GM12878 (cell line): ENCODE data around the gene RYK. TPM values are rescaled to one million over a fixed set of nuclear protein-coding genes. Genes with fewer than 3 reads are reported as not detected.

Experiments
- ATAC-seq: fragments of 200-7000 bp; cut with Tn5 transposase; 3 replicates; pipeline ENCODE4 v1.9.1; 2020; ENCODE audit warnings: mild to moderate bottlenecking, moderate library complexity
- BruUV-seq: library from RNA; stranded (reverse); fragments of 400-500 nt; replicated peaks from 2 replicates; lab custom pipeline; 2021; lab: Mats Ljungman, UMichigan
- CTCF ChIA-PET: fragments of 300-600 bp; sonication (Branson Sonifier 250); formaldehyde crosslinking; extraction: SDS; loops from one replicate; lab custom pipeline; 2021; ENCODE audit warnings: inconsistent platforms; lab: Yijun Ruan, JAX
- POLR2A ChIA-PET: fragments of 350-600 bp; formaldehyde crosslinking; extraction: SDS; loops from one replicate; lab custom pipeline; 2021; ENCODE audit warnings: inconsistent platforms; lab: Charles Lee
- RAD21 ChIA-PET: fragments of 300-600 bp; sonication (Branson Sonifier 250); formaldehyde crosslinking; loops from one replicate; lab custom pipeline; 2023; ENCODE audit warnings: antibody characterized with exemption; ENCODE audit not compliant: unreplicated experiment; lab: Charles Lee
- SMC1A ChIA-PET: fragments of 300-600 bp; sonication (Branson Sonifier 250); formaldehyde crosslinking; loops from one replicate; lab custom pipeline; 2023; ENCODE audit not compliant: unreplicated experiment, uncharacterized antibody; lab: Charles Lee
- DNase-seq: peaks from one replicate; pipeline ENCODE4 v3.0.0-alpha.2; 2011; ENCODE audit warnings: low read depth, low spot score
- FAIRE-seq: peaks from 3 replicates; lab custom pipeline; 2011; peaks lifted over from hg19 to GRCh38; lab: Jason Lieb, UNC
- H2AFZ ChIP-seq: 2 replicates; pipeline ENCODE4 v1.6.0; 2011; ENCODE audit warnings: low read depth, low read length, control low read depth; ENCODE audit not compliant: control insufficient read depth
- H3K27ac ChIP-seq: 2 replicates; pipeline ENCODE4 v1.5.1; 2011; ENCODE audit warnings: control low read depth; ENCODE audit not compliant: control insufficient read depth, insufficient read depth
- H3K27me3 ChIP-seq, 2 experiments: replicated peaks in 1 of 2; 2 replicates each; pipeline versions ENCODE4 v1.6.0 to v1.6.1; 2011; ENCODE audit warnings: low read length in 1 of 2; ENCODE audit not compliant: control insufficient read depth in 2 of 2, insufficient read depth in 2 of 2
- H3K36me3 ChIP-seq, 2 experiments: 2 replicates each; pipeline ENCODE4 v1.5.1; 2011; ENCODE audit warnings: low read length in 1 of 2; ENCODE audit not compliant: control insufficient read depth in 2 of 2, insufficient read depth in 2 of 2
- H3K4me1 ChIP-seq: 2 replicates; pipeline ENCODE4 v1.6.1; 2011; ENCODE audit warnings: mild to moderate bottlenecking, low read length, moderate library complexity, mixed read lengths; ENCODE audit not compliant: control insufficient read depth, insufficient read depth
- H3K4me2 ChIP-seq: 2 replicates; pipeline ENCODE4 v1.6.0; 2011; ENCODE audit warnings: control low read depth; ENCODE audit not compliant: control insufficient read depth, insufficient read depth
- H3K4me3 ChIP-seq: fragments of 200-600 bp; sonication (generic); 2 replicates; pipeline ENCODE4 v1.5.1; 2016
- H3K79me2 ChIP-seq: 2 replicates; pipeline ENCODE4 v1.6.0; 2011; ENCODE audit warnings: low read length; ENCODE audit not compliant: control insufficient read depth, insufficient read depth
- H3K9ac ChIP-seq: 2 replicates; pipeline ENCODE4 v1.8.0; 2011; ENCODE audit warnings: low read length, control low read depth, mixed read lengths; ENCODE audit not compliant: control insufficient read depth, insufficient read depth
- H3K9me3 ChIP-seq: replicated peaks from 3 replicates; pipeline ENCODE4 v1.5.1; 2011; ENCODE audit warnings: mild to moderate bottlenecking, low read length; ENCODE audit not compliant: control insufficient read depth, insufficient read depth
- H4K20me1 ChIP-seq: 2 replicates; pipeline ENCODE4 v1.6.0; 2011; ENCODE audit not compliant: control insufficient read depth, insufficient read depth
- IKZF2 ChIP-seq, 2 experiments: fragments of 450-650 bp; IDR thresholded peaks; 2 replicates each; pipeline ENCODE4 v1.6.1; 2017; ENCODE audit warnings: mild to moderate bottlenecking in 2 of 2, moderate library complexity in 2 of 2
- NBN ChIP-seq: fragments of 450-650 bp; IDR thresholded peaks from 2 replicates; pipeline ENCODE4 v1.6.1; 2016
- POU2F2 ChIP-seq: IDR thresholded peaks from 3 replicates; pipeline ENCODE4 v1.6.1; 2011; ENCODE audit warnings: low read depth, mild to moderate bottlenecking, low read length, borderline replicate concordance
- TCF7 ChIP-seq: IDR thresholded peaks from 2 replicates; pipeline ENCODE4 v1.6.1; 2014; ENCODE audit warnings: antibody characterized with exemption, borderline replicate concordance
- WGBS: methylation state at CpG from one replicate; pipeline ENCODE4 v1.1.6; 2016; ENCODE audit warnings: low lambda C conversion rate; ENCODE audit not compliant: insufficient replicate concordance, insufficient coverage; ENCODE audit errors: missing lambda C conversion rate; 5-methylcytosine and 5-hydroxymethylcytosine counted together
- in situ Hi-C: fragments of 300-500 bp; cut with MboI; formaldehyde crosslinking; loops from 9 replicates; pipeline ENCODE4 v1.14.3; 2018; ENCODE audit warnings: mixed read lengths
- intact Hi-C: fragments of 100-400 bp; cut with micrococcal nuclease; formaldehyde crosslinking; loops from one replicate; pipeline ENCODE4 v1.14.2; 2022; ENCODE audit not compliant: unreplicated experiment
- polyA plus RNA-seq, 11 experiments: library from polyadenylated mRNA; depleted of rRNA in 4 of 11; unstranded in 6 of 11; stranded (reverse) in 5 of 11; fragments of >200 nt; fragmentation: Nextera tagmentation in 4 of 11; fragmentation: Illumina TruSeq in 1 of 11; extraction: Ambion mirVana in 4 of 11; extraction: Trizol in 1 of 11; gene quantifications; 1 replicate in 1 of 11; 2 replicates in 10 of 11; pipeline versions ENCODE4 v1.2.1 to v1.2.3, GENCODE V29; 2011 to 2016; ENCODE audit warnings: inconsistent platforms in 2 of 11, missing spikeins in 2 of 11, low read depth in 1 of 11
- total RNA-seq, 4 experiments: library from RNA; depleted of rRNA in 3 of 4; stranded (reverse); fragments of >200 nt in 3 of 4; fragmentation: Illumina TruSeq in 1 of 4; extraction: Trizol in 1 of 4; gene quantifications; 2 replicates each; pipeline versions ENCODE4 v1.2.1 to v1.2.3, GENCODE V29; 2013 to 2021
- TF ChIP-seq, protein P1 (sequence below): fragments of 450-650 bp; IDR thresholded peaks from 2 replicates; pipeline ENCODE4 v1.6.1; 2017; ENCODE audit warnings: mild to moderate bottlenecking

The RYK gene
- total and polyA plus RNA-seq, 10 of the 15 experiments (the other 5 are each of a cell fraction or from before 2014, with no cell fraction given): 2.0 to 25.1 (median 11.1) TPM

DNA sequence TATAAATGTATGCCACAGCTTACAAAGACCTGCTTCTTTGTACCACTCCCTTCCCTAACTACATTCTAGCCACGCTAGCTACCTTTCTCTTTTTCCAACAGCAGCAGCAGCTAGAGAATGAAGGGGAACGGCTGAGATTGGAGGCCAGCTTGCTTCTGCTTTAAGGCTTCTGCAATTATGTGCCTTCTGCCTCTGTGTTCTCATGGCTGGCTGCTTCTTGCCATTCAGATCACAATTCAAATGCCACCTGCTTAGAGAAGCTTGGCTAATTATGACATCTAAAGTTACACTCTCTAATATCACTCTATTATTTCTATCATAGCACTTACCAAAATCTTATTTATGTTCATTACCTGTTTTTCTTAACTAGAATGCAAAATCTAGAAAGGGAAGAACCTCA is 95.2 kb downstream of the RYK start:
- H3K36me3 ChIP-seq: no peaks in the 10 kb centered on the region; a peak in 1 of 4 replicates
- 68% methylated on average over 2 of the region's 2 CpGs for WGBS
- in situ Hi-C loops (no loop called here), intact Hi-C loops (no loop called here)
- ATAC-seq (no peak), DNase-seq (no peak), FAIRE-seq (no peak)
- TF ChIP-seq NBN: no peak
- no peak overlapping the region for H3K27ac ChIP-seq
- CTCF ChIA-PET: interaction anchor here (0.6 kb wide), 1 partner anchor 26 kb away, joined by 3 read pairs; no protein-coding TSS in a partner anchor
- no peaks in the 10 kb centered on the region for H4K20me1 ChIP-seq
- no peak overlapping the region for H3K4me2 ChIP-seq
- H3K4me3 ChIP-seq: no peak overlapping the region
- no peaks in the 10 kb centered on the region for H3K79me2 ChIP-seq
- H3K9me3 ChIP-seq: no peaks in the 10 kb centered on the region
- no TSS peak for BruUV-seq
- H3K4me1 ChIP-seq: no peaks in the 10 kb centered on the region
- H2AFZ ChIP-seq: no peak overlapping the region
- SMC1A ChIA-PET: interaction anchor here (0.6 to 1.2 kb wide), 3 partner anchors 41 to 253 kb away, joined by 3 read pairs; no protein-coding TSS in a partner anchor
- POLR2A ChIA-PET: no interaction called here
- RAD21 ChIA-PET: no interaction called here
- no peaks in the 10 kb centered on the region for H3K27me3 ChIP-seq
- H3K9ac ChIP-seq: no peak overlapping the region

DNA sequence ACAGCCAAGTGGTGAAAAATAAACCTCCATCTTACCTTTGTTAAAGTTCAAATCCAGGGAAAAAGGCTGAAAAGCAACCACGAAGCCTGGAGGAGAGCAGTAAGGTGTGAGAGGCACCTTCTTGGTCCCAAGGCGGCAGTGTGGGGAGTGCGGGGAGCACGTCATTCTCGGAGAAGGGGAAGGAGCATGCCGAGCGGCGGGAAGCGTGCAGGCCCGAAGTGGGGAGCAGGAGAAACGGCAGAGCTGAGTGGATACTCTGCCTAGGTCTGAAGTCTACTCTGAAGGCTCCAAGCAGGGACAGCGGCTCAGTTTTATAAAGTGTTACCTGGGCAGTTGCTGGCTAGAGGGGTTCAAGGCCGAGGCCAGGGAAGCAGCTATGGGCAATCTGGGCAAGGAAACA is 96.9 kb downstream of the RYK start:
- no peak overlapping the region for H3K27ac ChIP-seq
- in situ Hi-C loops (no loop called here), intact Hi-C loops (no loop called here)
- no peaks in the 10 kb centered on the region for H3K4me1 ChIP-seq
- H3K27me3 ChIP-seq: no peaks in the 10 kb centered on the region
- BruUV-seq: no TSS peak
- no peak overlapping the region for H3K4me2 ChIP-seq
- H3K79me2 ChIP-seq: no peaks in the 10 kb centered on the region
- ChIA-PET POLR2A (no interaction called here), RAD21 (no interaction called here), SMC1A (no interaction called here), CTCF (no interaction called here)
- ATAC-seq (no peak), FAIRE-seq (no peak), DNase-seq (no peak)
- H3K36me3 ChIP-seq: no peaks in the 10 kb centered on the region; a peak in 1 of 4 replicates
- H3K9ac ChIP-seq: no peak overlapping the region
- no peaks in the 10 kb centered on the region for H4K20me1 ChIP-seq
- H2AFZ ChIP-seq: no peak overlapping the region
- no peaks in the 10 kb centered on the region for H3K9me3 ChIP-seq
- TF ChIP-seq POU2F2 (no peak), TCF7 (no peak), IKZF2 (IDR thresholded peaks at IDR 0.05) (no peak)
- TF ChIP-seq, protein P1, sequence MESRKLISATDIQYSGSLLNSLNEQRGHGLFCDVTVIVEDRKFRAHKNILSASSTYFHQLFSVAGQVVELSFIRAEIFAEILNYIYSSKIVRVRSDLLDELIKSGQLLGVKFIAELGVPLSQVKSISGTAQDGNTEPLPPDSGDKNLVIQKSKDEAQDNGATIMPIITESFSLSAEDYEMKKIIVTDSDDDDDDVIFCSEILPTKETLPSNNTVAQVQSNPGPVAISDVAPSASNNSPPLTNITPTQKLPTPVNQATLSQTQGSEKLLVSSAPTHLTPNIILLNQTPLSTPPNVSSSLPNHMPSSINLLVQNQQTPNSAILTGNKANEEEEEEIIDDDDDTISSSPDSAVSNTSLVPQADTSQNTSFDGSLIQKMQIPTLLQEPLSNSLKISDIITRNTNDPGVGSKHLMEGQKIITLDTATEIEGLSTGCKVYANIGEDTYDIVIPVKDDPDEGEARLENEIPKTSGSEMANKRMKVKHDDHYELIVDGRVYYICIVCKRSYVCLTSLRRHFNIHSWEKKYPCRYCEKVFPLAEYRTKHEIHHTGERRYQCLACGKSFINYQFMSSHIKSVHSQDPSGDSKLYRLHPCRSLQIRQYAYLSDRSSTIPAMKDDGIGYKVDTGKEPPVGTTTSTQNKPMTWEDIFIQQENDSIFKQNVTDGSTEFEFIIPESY: no peak
- no peak overlapping the region for H3K4me3 ChIP-seq
- WGBS: 94% methylated on average over 9 of the region's 13 CpGs
